Liver (tissue), 9 donors: ENCODE data around the gene PGGT1B. TPM values are rescaled to one million over a fixed set of nuclear protein-coding genes. Genes with fewer than 3 reads are reported as not detected.

Experiments
- DNase-seq: peaks from one replicate; pipeline ENCODE4 v3.0.0-alpha.2; 2017; ENCODE audit warnings: low spot score
- H3K27ac ChIP-seq, 2 donors: one replicate each; pipeline ENCODE4 v1.7.0; 2013; ENCODE audit warnings: inconsistent platforms in 2 of 2, low read length in 2 of 2, control low read depth in 1 of 2, low read depth in 1 of 2, mild to moderate bottlenecking in 1 of 2
- H3K27me3 ChIP-seq, 4 donors: one replicate each; pipeline versions ENCODE4 v1.6.1 to v1.7.0; 2013; ENCODE audit warnings: low read length in 3 of 4, inconsistent platforms in 1 of 4, mild to moderate bottlenecking in 1 of 4, moderate library complexity in 1 of 4; ENCODE audit not compliant: control insufficient read depth in 4 of 4, insufficient read depth in 4 of 4
- H3K36me3 ChIP-seq, 4 donors: one replicate each; pipeline versions ENCODE4 v1.6.1 to v1.7.0; 2013; ENCODE audit warnings: low read length in 3 of 4, mild to moderate bottlenecking in 3 of 4, low read depth in 1 of 4, moderate library complexity in 1 of 4; ENCODE audit not compliant: control insufficient read depth in 4 of 4, insufficient read depth in 3 of 4
- H3K4me1 ChIP-seq, 4 donors: one replicate each; pipeline versions ENCODE4 v1.6.1 to v1.7.0; 2013; ENCODE audit warnings: low read length in 3 of 4, mild to moderate bottlenecking in 3 of 4, moderate library complexity in 1 of 4; ENCODE audit not compliant: control insufficient read depth in 4 of 4, insufficient read depth in 4 of 4
- H3K4me3 ChIP-seq, 3 donors: one replicate each; pipeline versions ENCODE4 v1.6.1 to v1.7.0; 2013; ENCODE audit warnings: low read length in 3 of 3, control low read depth in 1 of 3, low read depth in 1 of 3, mild to moderate bottlenecking in 1 of 3
- H3K9ac ChIP-seq, 2 donors: one replicate each; pipeline ENCODE4 v1.7.0; 2013; ENCODE audit warnings: low read length in 2 of 2, mild to moderate bottlenecking in 2 of 2, moderate library complexity in 2 of 2, control low read depth in 1 of 2, low read depth in 1 of 2
- H3K9me3 ChIP-seq, 4 donors: one replicate each; pipeline versions ENCODE4 v1.6.1 to v1.7.0; 2013; ENCODE audit warnings: low read length in 3 of 4; ENCODE audit not compliant: control insufficient read depth in 4 of 4
- ATF3 ChIP-seq: IDR thresholded peaks from 2 replicates; pipeline ENCODE4 v1.6.1; 2016; ENCODE audit warnings: antibody characterized with exemption
- EGR1 ChIP-seq, 2 donors: IDR thresholded peaks; 2 replicates each; pipeline ENCODE4 v1.6.1; 2016 to 2018; ENCODE audit warnings: antibody characterized with exemption in 2 of 2, low read depth in 2 of 2
- FOXA2 ChIP-seq: IDR thresholded peaks from 2 replicates; pipeline ENCODE4 v1.6.1; 2016; ENCODE audit warnings: antibody characterized with exemption
- GABPA ChIP-seq, 2 donors: IDR thresholded peaks in 1 of 2; conservative IDR thresholded peaks in 1 of 2; 2 replicates each; pipeline ENCODE4 v1.6.1; 2016; ENCODE audit warnings: antibody characterized with exemption in 2 of 2, mild to moderate bottlenecking in 1 of 2, moderate library complexity in 1 of 2
- HNF4A ChIP-seq, 2 donors: conservative IDR thresholded peaks; 2 replicates each; pipeline ENCODE4 v1.6.1; 2016; ENCODE audit warnings: antibody characterized with exemption in 2 of 2, mild to moderate bottlenecking in 2 of 2
- HNF4G ChIP-seq: IDR thresholded peaks from 2 replicates; pipeline ENCODE4 v1.6.1; 2016; ENCODE audit warnings: antibody characterized with exemption
- JUND ChIP-seq, 2 donors: IDR thresholded peaks; 2 replicates each; pipeline ENCODE4 v1.6.1; 2016; ENCODE audit warnings: antibody characterized with exemption in 2 of 2
- NR2F2 ChIP-seq: IDR thresholded peaks from 2 replicates; pipeline ENCODE4 v1.6.1; 2016; ENCODE audit warnings: antibody characterized with exemption
- RAD21 ChIP-seq, 2 donors: IDR thresholded peaks; 2 replicates each; pipeline ENCODE4 v1.6.1; 2016; ENCODE audit warnings: antibody characterized with exemption in 2 of 2, mild to moderate bottlenecking in 2 of 2
- REST ChIP-seq: IDR thresholded peaks from 2 replicates; pipeline ENCODE4 v1.6.1; 2016; ENCODE audit warnings: antibody characterized with exemption, mild to moderate bottlenecking
- RXRA ChIP-seq, 2 donors: IDR thresholded peaks; 2 replicates each; pipeline ENCODE4 v1.6.1; 2017 to 2018; ENCODE audit warnings: antibody characterized with exemption in 2 of 2, mild to moderate bottlenecking in 1 of 2
- SP1 ChIP-seq: IDR thresholded peaks from 2 replicates; pipeline ENCODE4 v1.6.1; 2018; ENCODE audit warnings: antibody characterized with exemption, mild to moderate bottlenecking
- TAF1 ChIP-seq: conservative IDR thresholded peaks from 2 replicates; pipeline ENCODE4 v1.6.1; 2016; ENCODE audit warnings: antibody characterized with exemption, mild to moderate bottlenecking
- YY1 ChIP-seq: IDR thresholded peaks from 2 replicates; pipeline ENCODE4 v1.6.1; 2016; ENCODE audit warnings: antibody characterized with exemption, mild to moderate bottlenecking
- ZBTB33 ChIP-seq: IDR thresholded peaks from 2 replicates; pipeline ENCODE4 v1.6.1; 2016; ENCODE audit warnings: antibody characterized with exemption
- WGBS: extraction: QIAGEN DNeasy Blood & Tissue Kit; methylation state at CpG from one replicate; pipeline ENCODE4 v1.1.7; 2013; 5-methylcytosine and 5-hydroxymethylcytosine counted together
- polyA plus RNA-seq, 2 donors: library from polyadenylated mRNA; stranded (reverse) in 1 of 2; unstranded in 1 of 2; fragments of 200-250 nt in 1 of 2; fragments of >200 nt in 1 of 2; fragmentation: Nextera tagmentation in 1 of 2; extraction: Ambion mirVana in 1 of 2; gene quantifications; one replicate each; pipeline versions ENCODE4 v1.2.1 to v1.2.3, GENCODE V29; 2013 to 2015
- total RNA-seq, 2 donors: library from RNA; depleted of rRNA; stranded (reverse); fragments of >200 nt; gene quantifications; one replicate each; pipeline ENCODE4 v1.2.3, GENCODE V29; 2014
- TF ChIP-seq, protein P1 (sequence below): IDR thresholded peaks from 2 replicates; pipeline ENCODE4 v1.6.1; 2016; ENCODE audit warnings: antibody characterized with exemption
- donor health status: healthy.
- donor health status: healthy.
- donor health status: healthy.
- donor health status: healthy.
- donor health status: healthy.

The PGGT1B gene
- total and polyA plus RNA-seq, 4 donors, result 4.9 to 15.7 (median 5.6) TPM

DNA sequence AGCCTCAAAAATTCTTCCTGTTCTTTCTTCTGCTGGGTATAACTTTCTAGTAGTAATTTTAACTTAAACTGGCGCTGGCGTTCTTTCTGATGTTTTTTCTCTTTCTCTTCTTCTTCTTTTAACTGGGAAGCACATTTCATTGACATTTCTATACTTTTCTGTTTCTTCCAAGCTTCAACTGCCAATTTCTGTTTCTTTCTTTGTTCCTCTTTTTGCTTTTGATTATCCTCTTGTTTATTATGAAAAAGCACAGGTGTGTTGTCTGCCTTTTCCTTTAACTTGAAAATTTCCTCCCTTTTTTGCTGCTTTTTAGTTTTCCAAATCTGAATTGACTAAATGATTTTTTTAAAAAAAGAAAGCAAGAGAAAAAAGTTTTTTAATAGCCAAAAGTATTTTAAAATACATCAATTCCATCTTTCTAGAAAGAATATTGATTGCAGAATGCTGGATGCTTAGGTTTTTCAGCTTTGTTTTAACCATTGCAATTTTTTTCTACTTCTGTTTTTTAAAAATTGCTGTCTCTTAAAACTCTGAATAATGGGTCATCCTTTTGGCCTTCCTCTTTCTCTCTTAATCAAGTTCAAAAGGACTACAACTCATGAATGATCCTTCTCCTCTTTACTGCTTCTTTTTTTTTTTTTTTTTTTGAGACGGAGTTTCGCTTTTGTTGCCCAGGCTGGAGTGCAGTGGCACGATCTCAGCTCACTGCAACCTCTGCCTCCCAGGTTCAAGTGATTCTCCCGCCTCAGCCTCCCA is 8.8 kb upstream of the PGGT1B start:
- TF ChIP-seq REST (no peak), HNF4G (no peak), TAF1 (no peak), GABPA (IDR thresholded peaks at IDR 0.05 in 1 of 2, conservative IDR thresholded peaks at IDR 0.05 in 1 of 2) (no peak), ZBTB33 (no peak), ATF3 (no peak)
- Histone ChIP-seq H3K4me1 (no peaks in the 10 kb centered on the region), H3K36me3 (no peaks in the 10 kb centered on the region), H3K27ac (no peak overlapping the region), H3K27me3 (no peaks in the 10 kb centered on the region), H3K9me3 (no peaks in the 10 kb centered on the region), H3K9ac (no peak overlapping the region), H3K4me3 (no peak overlapping the region)
- WGBS, result 93% methylated on average over 6 of the region's 6 CpGs
- no peak for DNase-seq

DNA sequence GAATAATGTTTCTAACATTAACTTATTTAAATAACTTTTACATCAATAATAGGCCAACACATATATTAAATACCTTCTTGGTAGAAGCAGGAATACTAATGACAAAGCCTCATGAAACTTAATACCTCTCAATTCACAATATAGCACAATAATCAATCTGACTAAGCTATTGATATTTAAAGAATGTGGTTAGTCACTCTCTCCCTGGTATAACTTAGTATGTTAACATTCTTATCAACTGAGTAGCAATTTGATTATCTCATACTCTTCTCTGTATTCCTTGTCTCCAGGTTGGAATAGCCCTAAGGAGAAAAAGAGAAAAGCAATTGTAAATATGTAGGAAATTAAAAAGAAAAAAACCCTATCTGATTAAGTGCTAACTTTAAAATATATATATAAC is 4.9 kb upstream of the PGGT1B start:
- Histone ChIP-seq H3K4me1 (peaks cover 0 to 6% (median 0%) of the 10 kb centered on the region in 4 donors), H3K27me3 (no peaks in the 10 kb centered on the region), H3K4me3 (no peak overlapping the region), H3K9ac (no peak overlapping the region), H3K9me3 (peaks cover 0 to 2% (median 0%) of the 10 kb centered on the region in 4 donors), H3K36me3 (no peaks in the 10 kb centered on the region), H3K27ac (no peak overlapping the region)
- no peak for DNase-seq
- no peak for TF ChIP-seq SP1
- no peak for TF ChIP-seq EGR1 (IDR thresholded peaks at IDR 0.05; ENCODE audit: low read depth in 2 of 2)
- no peak for TF ChIP-seq RAD21 (IDR thresholded peaks at IDR 0.05)
- no peak for TF ChIP-seq ZBTB33
- TF ChIP-seq YY1, result no peak
- no peak for TF ChIP-seq JUND (IDR thresholded peaks at IDR 0.05)
- no peak for TF ChIP-seq HNF4G
- TF ChIP-seq, protein P1, sequence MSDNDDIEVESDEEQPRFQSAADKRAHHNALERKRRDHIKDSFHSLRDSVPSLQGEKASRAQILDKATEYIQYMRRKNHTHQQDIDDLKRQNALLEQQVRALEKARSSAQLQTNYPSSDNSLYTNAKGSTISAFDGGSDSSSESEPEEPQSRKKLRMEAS, result no peak
- no peak for TF ChIP-seq NR2F2
- no peak for TF ChIP-seq FOXA2
- TF ChIP-seq RXRA (IDR thresholded peaks at IDR 0.05), result no peak
- no peak for TF ChIP-seq HNF4A (conservative IDR thresholded peaks at IDR 0.05)
- no peak for TF ChIP-seq GABPA (IDR thresholded peaks at IDR 0.05 in 1 of 2, conservative IDR thresholded peaks at IDR 0.05 in 1 of 2)
- TF ChIP-seq REST, result no peak
